ENCODE measurements around the gene FUBP1. TPM values are rescaled to one million over a fixed set of nuclear protein-coding genes. Genes with fewer than 3 reads are reported as not detected.

The FUBP1 gene
- total RNA-seq, 1 experiment from 2014 or later = 125 TPM

- intact Hi-C loops (cut with micrococcal nuclease) = no loop called here
- BruUV-seq (replicated peaks) = no TSS peak
- no peak overlapping the region for H3K27ac ChIP-seq (ENCODE audit: low read depth, low read length)
- H4K20me1 ChIP-seq (ENCODE audit: insufficient read depth) = no peaks in the 10 kb centered on the region
- no peaks in the 10 kb centered on the region for H3K79me2 ChIP-seq (ENCODE audit: insufficient read depth, low read length)
- no peaks in the 10 kb centered on the region for H3K9me2 ChIP-seq (ENCODE audit: insufficient read depth)
- ChIA-PET RAD21 (ENCODE audit: low non-redundant PET in 1 of 2, low total read pairs in 2 of 2, uncharacterized antibody in 2 of 2, unreplicated experiment in 2 of 2) (no interaction called here), POLR2A (interaction anchor here (1.0 kb wide), 1 partner anchor 66 kb away, joined by 5 read pairs; the partner anchor contains the start of gene DNAJB4), CTCF (no interaction called here)
- H2AFZ ChIP-seq (ENCODE audit: low read depth, low read length, poor library complexity, severe bottlenecking) = no peak overlapping the region
- ATAC-seq (no peak), DNase-seq (ENCODE audit: low read depth, low spot score) (no peak)
- H3K4me1 ChIP-seq (ENCODE audit: control insufficient read depth in 1 of 2, insufficient read depth in 2 of 2, low read length in 2 of 2) = no peaks in the 10 kb centered on the region
- H3K27me3 ChIP-seq (ENCODE audit: insufficient read depth, low read length) = no peaks in the 10 kb centered on the region
- H3K9me3 ChIP-seq (ENCODE audit: control insufficient read depth in 1 of 2, insufficient read depth in 1 of 2, low read depth in 1 of 2, low read length in 2 of 2) = no peaks in the 10 kb centered on the region
- no peak overlapping the region for H3K9ac ChIP-seq (ENCODE audit: low read length)
- H3K4me3 ChIP-seq (replicated peaks in 1 of 2; ENCODE audit: low read depth in 1 of 2, low read length in 2 of 2) = no peak overlapping the region
- TF ChIP-seq EGR1 (IDR thresholded peaks at IDR 0.05; ENCODE audit: low read depth) (no peak), ZFX (IDR thresholded peaks at IDR 0.05) (no peak), POLR2A (IDR thresholded peaks at IDR 0.05; ENCODE audit: borderline replicate concordance, extremely low read depth, insufficient read depth, insufficient read length) (no peak), JUND (IDR thresholded peaks at IDR 0.05) (no peak), YY1 (IDR thresholded peaks at IDR 0.05; ENCODE audit: extremely low read depth, insufficient replicate concordance, low read depth, low read length) (no peak), EZH2 (IDR thresholded peaks at IDR 0.05) (no peak), SP1 (IDR thresholded peaks at IDR 0.05; ENCODE audit: low read depth) (no peak), SIN3A (IDR thresholded peaks at IDR 0.05; ENCODE audit: low read depth) (no peak), CBX3 (IDR thresholded peaks at IDR 0.05; ENCODE audit: low read depth) (no peak), RAD21 (IDR thresholded peaks at IDR 0.05; ENCODE audit: low read depth) (no peak), TCF7L2 (IDR thresholded peaks at IDR 0.05; ENCODE audit: borderline replicate concordance, extremely low read depth, insufficient read depth, insufficient read length) (no peak), POLR2AphosphoS5 (IDR thresholded peaks at IDR 0.05; ENCODE audit: low read depth, low read length) (no peak), CEBPB (IDR thresholded peaks at IDR 0.05; ENCODE audit: low read depth) (no peak), ATF3 (IDR thresholded peaks at IDR 0.05) (no peak), EZH2phosphoT487 (IDR thresholded peaks at IDR 0.05; ENCODE audit: borderline replicate concordance) (no peak)
- H3K36me3 ChIP-seq (ENCODE audit: control insufficient read depth in 1 of 2, insufficient read depth in 2 of 2, low read length in 2 of 2) = peaks cover 2 to 14% of the 10 kb centered on the region in 2 experiments; a peak in 1 of 4 replicates
- H3K4me2 ChIP-seq (ENCODE audit: low read length) = no peak overlapping the region
These were observed 40.2 kb downstream of the FUBP1 start for GRCh38 chr1:77938651-77939050.
